ENCODE results near the gene REELD1. TPM values are rescaled to one million over a fixed set of nuclear protein-coding genes. Genes with fewer than 3 reads are reported as not detected.

The REELD1 gene
- total and polyA plus RNA-seq, 12 donors, result 0.14 to 1.1 (median 0.40) TPM; not detected in 7

DNA sequence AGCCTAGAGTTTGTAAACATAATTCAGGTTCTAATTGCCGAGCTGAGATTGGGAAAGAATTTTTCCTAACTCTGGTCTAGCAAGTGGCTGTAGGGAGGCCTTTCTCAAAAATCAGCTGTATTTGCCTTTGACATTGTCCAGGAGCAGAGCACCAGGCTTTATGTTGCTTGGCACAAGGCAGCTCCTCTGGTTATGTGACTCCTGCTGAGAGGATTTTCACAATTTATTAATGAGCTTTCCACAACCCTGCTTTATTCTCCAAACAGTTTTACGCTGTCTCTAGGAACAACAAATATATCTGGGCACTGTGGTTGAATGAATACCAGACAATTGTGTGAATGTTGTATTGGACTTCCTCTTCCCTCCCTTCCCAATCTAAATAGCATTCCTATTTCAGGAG, 23.9 kb upstream of the REELD1 start:
- Histone ChIP-seq H3K9me3 (replicated peaks in 1 of 3) (no peaks in the 10 kb centered on the region), H3K27me3 (no peaks in the 10 kb centered on the region), H3K27ac (no peak overlapping the region), H3K36me3 (replicated peaks in 1 of 2) (peaks cover 0 to 24% of the 10 kb centered on the region in 2 donors), H3K4me1 (replicated peaks in 1 of 2) (no peaks in the 10 kb centered on the region), H3K4me3 (no peak overlapping the region)
- intact Hi-C loops (cut with DNase I), result no loop called here
- 84 to 93% (median 87%) methylated on average over 2 of the region's 2 CpGs for WGBS, 4 donors
- no peak for TF ChIP-seq POLR2A (IDR thresholded peaks at IDR 0.05)
- TF ChIP-seq CTCF (IDR thresholded peaks at IDR 0.05), result no peak
- no peak for DNase-seq

GRCh38 chr4:146191766-146192458, 22.4 kb upstream of the REELD1 start:
- DNase-seq, result peak in 1 of 7 donors; percentile 3
- intact Hi-C loops (cut with DNase I), result no loop called here
- H3K9me3 ChIP-seq (replicated peaks in 1 of 3), result no peaks in the 10 kb centered on the region
- 76 to 84% (median 78%) methylated on average over 9 of the region's 9 CpGs for WGBS, 4 donors
- no peak overlapping the region for H3K27ac ChIP-seq
- TF ChIP-seq POLR2A (IDR thresholded peaks at IDR 0.05) (no peak), CTCF (IDR thresholded peaks at IDR 0.05) (peak in 1 of 6 experiments; percentile 3)
- H3K27me3 ChIP-seq, result no peaks in the 10 kb centered on the region
- H3K36me3 ChIP-seq (replicated peaks in 1 of 2), result peaks cover 0 to 21% of the 10 kb centered on the region in 2 donors
- no peaks in the 10 kb centered on the region for H3K4me1 ChIP-seq (replicated peaks in 1 of 2)
- H3K4me3 ChIP-seq, result no peak overlapping the region

- 89 to 94% (median 92%) methylated on average over 4 to 5 of the region's 5 CpGs for WGBS, 4 donors
- no peaks in the 10 kb centered on the region for H3K9me3 ChIP-seq (replicated peaks in 1 of 3)
- no peak overlapping the region for H3K4me3 ChIP-seq
- intact Hi-C loops (cut with DNase I), result no loop called here
- peaks cover 0 to 16% of the 10 kb centered on the region in 2 donors for H3K36me3 ChIP-seq (replicated peaks in 1 of 2)
- no peak overlapping the region for H3K27ac ChIP-seq
- no peaks in the 10 kb centered on the region for H3K27me3 ChIP-seq
- TF ChIP-seq CTCF (IDR thresholded peaks at IDR 0.05) (no peak), POLR2A (IDR thresholded peaks at IDR 0.05) (no peak)
- no peak for DNase-seq
- no peaks in the 10 kb centered on the region for H3K4me1 ChIP-seq (replicated peaks in 1 of 2)
These were observed 20.7 kb upstream of the REELD1 start for GRCh38 chr4:146193628-146194027.

DNA sequence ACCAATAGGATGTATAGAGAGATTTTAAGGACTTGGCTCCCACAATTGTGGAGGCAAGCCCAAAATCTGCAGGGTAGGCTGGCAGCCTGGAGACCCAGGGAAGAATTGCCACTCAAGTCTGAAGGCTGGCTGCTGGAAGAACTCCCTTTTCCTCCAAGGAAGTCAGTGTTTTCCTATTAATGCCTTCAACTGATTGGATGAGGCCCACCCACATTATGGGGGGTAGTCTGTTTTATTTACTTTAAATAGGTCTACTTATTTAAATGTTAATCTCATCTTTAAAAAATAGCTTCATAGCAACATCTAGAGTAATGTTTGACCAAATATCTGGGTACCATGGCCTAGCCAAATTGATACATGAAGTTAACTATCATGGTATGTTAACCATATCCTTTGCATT, 20.1 kb upstream of the REELD1 start:
- TF ChIP-seq POLR2A (IDR thresholded peaks at IDR 0.05) (no peak), CTCF (IDR thresholded peaks at IDR 0.05) (no peak)
- Histone ChIP-seq H3K36me3 (replicated peaks in 1 of 2) (peaks cover 0 to 15% of the 10 kb centered on the region in 2 donors), H3K4me1 (replicated peaks in 1 of 2) (no peaks in the 10 kb centered on the region), H3K9me3 (replicated peaks in 1 of 3) (no peaks in the 10 kb centered on the region), H3K27me3 (no peaks in the 10 kb centered on the region), H3K4me3 (no peak overlapping the region), H3K27ac (no peak overlapping the region)
- DNase-seq, result no peak
- intact Hi-C loops (cut with DNase I), result no loop called here

Measured in adrenal gland (tissue), 12 donors.